ENCODE measurements around the gene ARHGEF33. TPM values are rescaled to one million over a fixed set of nuclear protein-coding genes. Genes with fewer than 3 reads are reported as not detected.

Gene ARHGEF33
- total RNA-seq, 1 donor from 2014 or later, result 3.9 TPM

- no peak for DNase-seq
Measured at GRCh38 chr2:39020383-39020782, 130.7 kb downstream of the ARHGEF33 start.

GRCh38 chr2:39022642-39023235 lies 133.1 kb downstream of the ARHGEF33 start:
- no peak for DNase-seq

- no peak for DNase-seq
Measured at GRCh38 chr2:39023649-39024048, 134.0 kb downstream of the ARHGEF33 start.

GRCh38 chr2:39024833-39025232 lies 135.2 kb downstream of the ARHGEF33 start:
- no peak for DNase-seq

Small RNAs within 50 kb of the gene (small RNA-seq; reads per million reads assigned to genes)
- gene RN7SL96P (not detected), gene RNU6-851P (not detected)

Other genes starting within 250 kb of the ARHGEF33 start
- 3.6 TPM for gene GALM, start 223.8 kb upstream of the ARHGEF33 start, total RNA-seq
- gene SRSF7, start 138.5 kb upstream of the ARHGEF33 start, total RNA-seq, result 133 TPM
- gene GEMIN6, start 111.7 kb upstream of the ARHGEF33 start, total RNA-seq, result 13.4 TPM
- 46.5 TPM for gene DHX57, start 13.9 kb upstream of the ARHGEF33 start, total RNA-seq
- 16.7 TPM for gene MORN2, start 13.9 kb upstream of the ARHGEF33 start, total RNA-seq
- 32.1 TPM for gene SOS1, start 231.2 kb downstream of the ARHGEF33 start, total RNA-seq